GM19463 (cell line): ENCODE data around the gene SMG1.
"Not testable (repeated sequence)": the region's sequence is repeated elsewhere in the genome, so short reads cannot be mapped to it uniquely, and the experiment has no call there.

ENCODE experiments used
- ATAC-seq: cut with Tn5 transposase; IDR thresholded peaks from one replicate; pipeline ENCODE4 v1.9.1; 2021; ENCODE audit warnings: mild to moderate bottlenecking, moderate library complexity; ENCODE audit not compliant: unreplicated experiment

The SMG1 gene

GRCh38 chr16:18772171-18772570 is 154.0 kb downstream of the SMG1 start:
- not testable (repeated sequence) for ATAC-seq

GRCh38 chr16:18770336-18770962 is 155.8 kb downstream of the SMG1 start:
- ATAC-seq: not testable (repeated sequence)

GRCh38 chr16:18767217-18767616 is 159.0 kb downstream of the SMG1 start:
- ATAC-seq: not testable (repeated sequence)

- peak; percentile 34 for ATAC-seq
Measured at GRCh38 chr16:18762713-18763112, 163.5 kb downstream of the SMG1 start.

- ATAC-seq: peak; percentile 45
Measured at GRCh38 chr16:18759598-18760520, 166.3 kb downstream of the SMG1 start.

GRCh38 chr16:18757960-18758660 is 168.1 kb downstream of the SMG1 start:
- peak; percentile 46 for ATAC-seq

- ATAC-seq: not testable (repeated sequence)
Measured at GRCh38 chr16:18756639-18757038, 169.6 kb downstream of the SMG1 start.
